Panc1 (cell line): ENCODE results near the gene RBM6. TPM values are rescaled to one million over a fixed set of nuclear protein-coding genes. Genes with fewer than 3 reads are reported as not detected.

Experiments
- ATAC-seq: fragments of 200-7000 bp; cut with Tn5 transposase; 2 replicates; pipeline ENCODE4 v1.9.1; 2020; ENCODE audit warnings: mild to moderate bottlenecking, moderate library complexity
- BruUV-seq: library from RNA; stranded (reverse); fragments of 400-500 nt; replicated peaks from 2 replicates; lab custom pipeline; 2021; lab: Mats Ljungman, UMichigan
- CTCF ChIA-PET: fragments of 300-600 bp; sonication (Branson Sonifier 250); formaldehyde crosslinking; loops from one replicate; lab custom pipeline; 2022; ENCODE audit warnings: antibody characterized with exemption; lab: Charles Lee
- POLR2A ChIA-PET: fragments of 300-600 bp; sonication (Branson Sonifier 250); formaldehyde crosslinking; loops from one replicate; lab custom pipeline; 2022; ENCODE audit warnings: antibody characterized with exemption; lab: Charles Lee
- DNase-seq: peaks from one replicate; pipeline ENCODE4 v3.0.0-alpha.2; 2010; ENCODE audit warnings: low read depth, low spot score
- H3K27ac ChIP-seq: 2 replicates; pipeline ENCODE4 v1.5.1; 2011; ENCODE audit warnings: mild to moderate bottlenecking, low read length, inconsistent platforms
- H3K27me3 ChIP-seq: fragments of 200-500 bp; sonication (Bioruptor generic); 2 replicates; pipeline ENCODE4 v1.6.0; 2014; ENCODE audit warnings: low read length, inconsistent platforms; ENCODE audit not compliant: control insufficient read depth, insufficient read depth
- H3K36me3 ChIP-seq: fragments of 200-500 bp; sonication (Bioruptor generic); 2 replicates; pipeline ENCODE4 v1.5.1; 2014; ENCODE audit warnings: inconsistent platforms, mild to moderate bottlenecking, low read length, moderate library complexity; ENCODE audit not compliant: control insufficient read depth, insufficient read depth
- H3K4me1 ChIP-seq: 2 replicates; pipeline ENCODE4 v1.5.1; 2011; ENCODE audit warnings: inconsistent platforms, mild to moderate bottlenecking, low read length, moderate library complexity; ENCODE audit not compliant: control insufficient read depth, insufficient read depth
- H3K4me3 ChIP-seq, 2 experiments: 2 replicates each; pipeline ENCODE4 v1.5.1; 2011 to 2012; ENCODE audit warnings: low read depth in 2 of 2, low read length in 2 of 2, mild to moderate bottlenecking in 2 of 2, inconsistent platforms in 1 of 2, moderate library complexity in 1 of 2
- H3K9me3 ChIP-seq: fragments of 200-500 bp; sonication (Bioruptor generic); 2 replicates; pipeline ENCODE4 v1.5.1; 2014; ENCODE audit warnings: low read depth, mild to moderate bottlenecking, inconsistent platforms, low read length, moderate library complexity; ENCODE audit not compliant: control insufficient read depth, insufficient read depth
- POLR2AphosphoS5 ChIP-seq: IDR thresholded peaks from 2 replicates; pipeline ENCODE4 v1.6.1; 2012; ENCODE audit warnings: mild to moderate bottlenecking, low read depth, low read length, moderate library complexity
- REST ChIP-seq, 2 experiments: IDR thresholded peaks; 2 replicates each; pipeline ENCODE4 v1.6.1; 2011 to 2012; ENCODE audit warnings: low read depth in 2 of 2, control low read depth in 1 of 2, low read length in 1 of 2, mild to moderate bottlenecking in 1 of 2, moderate library complexity in 1 of 2; ENCODE audit not compliant: insufficient read depth in 1 of 2
- SIN3A ChIP-seq: IDR thresholded peaks from 2 replicates; pipeline ENCODE4 v1.6.1; 2012; ENCODE audit warnings: low read depth, mild to moderate bottlenecking, low read length, moderate library complexity, borderline replicate concordance; ENCODE audit not compliant: insufficient read depth
- TCF7L2 ChIP-seq: IDR thresholded peaks from 2 replicates; pipeline ENCODE4 v1.6.1; 2011; ENCODE audit warnings: mild to moderate bottlenecking, low read depth, low read length, inconsistent platforms
- in situ Hi-C: cut with HindIII; loops from 2 replicates; pipeline ENCODE4 v1.10.0; 2016; ENCODE audit warnings: low sequenced_read_pairs, low pct_unique_long_range_greater_than_20kb
- intact Hi-C: fragments of 100-400 bp; cut with micrococcal nuclease; formaldehyde crosslinking; loops from one replicate; pipeline ENCODE4 v1.10.0; 2022; ENCODE audit not compliant: unreplicated experiment
- total RNA-seq: library from RNA; stranded (reverse); gene quantifications from one replicate; pipeline ENCODE4 v1.2.1, GENCODE V29; 2021; ENCODE audit not compliant: unreplicated experiment
- TF ChIP-seq, protein P1 (sequence below): fragments of 450-650 bp; IDR thresholded peaks from 2 replicates; pipeline ENCODE4 v1.5.1; 2017; ENCODE audit warnings: mild to moderate bottlenecking

The RBM6 gene
- total RNA-seq, 1 experiment from 2014 or later: 43.6 TPM

DNA sequence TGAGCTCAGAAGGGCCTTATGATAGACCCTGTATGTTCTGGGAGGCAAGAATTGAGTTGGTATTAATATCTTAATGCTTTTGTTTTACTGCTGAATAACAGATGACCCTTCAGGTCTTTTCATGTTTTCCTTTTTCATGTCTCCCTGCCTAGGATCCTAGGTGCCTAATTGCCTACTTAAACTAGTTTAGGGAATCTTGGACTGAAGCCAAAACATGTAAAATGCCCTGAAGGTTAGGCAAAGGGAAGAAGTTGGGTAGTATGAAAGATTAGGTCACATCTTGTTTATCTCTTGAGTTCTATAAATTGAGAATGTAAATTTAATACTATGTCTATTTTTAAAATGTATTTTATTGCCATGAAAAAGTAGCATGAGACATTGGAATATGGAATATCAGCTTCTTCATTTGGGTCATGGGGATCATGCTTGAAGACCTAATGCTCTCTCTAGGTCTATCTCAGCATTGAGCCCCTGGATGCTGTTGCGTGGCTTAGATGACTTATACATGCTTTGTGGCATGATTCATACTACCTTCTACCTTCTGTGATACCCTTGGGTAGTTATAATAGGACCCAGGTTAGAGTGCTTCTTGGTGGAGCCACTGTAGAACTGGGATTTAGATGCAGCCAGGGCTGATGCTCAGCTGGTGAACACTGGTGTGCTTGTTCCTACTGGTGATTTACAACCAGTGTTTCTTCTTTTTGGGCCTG is 26.4 kb downstream of the RBM6 start:
- Histone ChIP-seq H3K36me3 (no peaks in the 10 kb centered on the region; the same call in 1 of the 2 replicates), H3K4me3 (no peak overlapping the region), H3K27me3 (no peaks in the 10 kb centered on the region), H3K9me3 (no peaks in the 10 kb centered on the region), H3K27ac (no peak overlapping the region), H3K4me1 (no peaks in the 10 kb centered on the region)
- ChIA-PET POLR2A (no interaction called here), CTCF (no interaction called here)
- TF ChIP-seq TCF7L2 (no peak), POLR2AphosphoS5 (no peak), SIN3A (no peak), REST (IDR thresholded peaks at IDR 0.05; ENCODE audit: insufficient read depth in 1 of 2, low read depth in 2 of 2, low read length in 1 of 2) (no peak)
- TF ChIP-seq, protein P1, sequence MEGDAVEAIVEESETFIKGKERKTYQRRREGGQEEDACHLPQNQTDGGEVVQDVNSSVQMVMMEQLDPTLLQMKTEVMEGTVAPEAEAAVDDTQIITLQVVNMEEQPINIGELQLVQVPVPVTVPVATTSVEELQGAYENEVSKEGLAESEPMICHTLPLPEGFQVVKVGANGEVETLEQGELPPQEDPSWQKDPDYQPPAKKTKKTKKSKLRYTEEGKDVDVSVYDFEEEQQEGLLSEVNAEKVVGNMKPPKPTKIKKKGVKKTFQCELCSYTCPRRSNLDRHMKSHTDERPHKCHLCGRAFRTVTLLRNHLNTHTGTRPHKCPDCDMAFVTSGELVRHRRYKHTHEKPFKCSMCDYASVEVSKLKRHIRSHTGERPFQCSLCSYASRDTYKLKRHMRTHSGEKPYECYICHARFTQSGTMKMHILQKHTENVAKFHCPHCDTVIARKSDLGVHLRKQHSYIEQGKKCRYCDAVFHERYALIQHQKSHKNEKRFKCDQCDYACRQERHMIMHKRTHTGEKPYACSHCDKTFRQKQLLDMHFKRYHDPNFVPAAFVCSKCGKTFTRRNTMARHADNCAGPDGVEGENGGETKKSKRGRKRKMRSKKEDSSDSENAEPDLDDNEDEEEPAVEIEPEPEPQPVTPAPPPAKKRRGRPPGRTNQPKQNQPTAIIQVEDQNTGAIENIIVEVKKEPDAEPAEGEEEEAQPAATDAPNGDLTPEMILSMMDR: no peak
- in situ Hi-C loops: no loop called here
- intact Hi-C loops: no loop called here
- ATAC-seq: no peak
- no peak for DNase-seq
- no TSS peak for BruUV-seq

GRCh38 chr3:49967291-49967690 is 27.3 kb downstream of the RBM6 start:
- Histone ChIP-seq H3K36me3 (peaks cover 4% of the 10 kb centered on the region), H3K27ac (no peak overlapping the region), H3K27me3 (no peaks in the 10 kb centered on the region), H3K4me3 (no peak overlapping the region), H3K4me1 (no peaks in the 10 kb centered on the region), H3K9me3 (no peaks in the 10 kb centered on the region)
- no peak for DNase-seq
- in situ Hi-C loops (no loop called here), intact Hi-C loops (no loop called here)
- ATAC-seq: no peak
- TF ChIP-seq POLR2AphosphoS5: no peak
- no peak for TF ChIP-seq TCF7L2
- TF ChIP-seq, protein P1: no peak
- TF ChIP-seq REST (IDR thresholded peaks at IDR 0.05; ENCODE audit: insufficient read depth in 1 of 2, low read depth in 2 of 2, low read length in 1 of 2): no peak
- no peak for TF ChIP-seq SIN3A
- CTCF ChIA-PET: no interaction called here
- BruUV-seq: no TSS peak
- POLR2A ChIA-PET: no interaction called here
